Raji (cell line): ENCODE measurements around the gene DST.

Experiments used
- POLR2A ChIP-seq: IDR thresholded peaks from 2 replicates; pipeline ENCODE4 v1.6.1; 2011; ENCODE audit warnings: low read depth, low read length, control low read depth; ENCODE audit not compliant: insufficient read depth

Gene DST

GRCh38 chr6:56424064-56424463, 218.6 kb downstream of the DST start:
- no peak for TF ChIP-seq POLR2A

- no peak for TF ChIP-seq POLR2A
Observed at GRCh38 chr6:56420296-56420695, 222.4 kb downstream of the DST start.

- TF ChIP-seq POLR2A: no peak
Observed at GRCh38 chr6:56419191-56419590, 223.5 kb downstream of the DST start.

- no peak for TF ChIP-seq POLR2A
Observed at GRCh38 chr6:56417823-56418222, 224.9 kb downstream of the DST start.

- no peak for TF ChIP-seq POLR2A
Observed at GRCh38 chr6:56416247-56416646, 226.4 kb downstream of the DST start.

GRCh38 chr6:56408976-56409375, 233.7 kb downstream of the DST start:
- TF ChIP-seq POLR2A: no peak
